HepG2 (cell line): ENCODE measurements around the gene C21orf58. TPM values are rescaled to one million over a fixed set of nuclear protein-coding genes. Genes with fewer than 3 reads are reported as not detected.

ENCODE experiments used
- ATAC-seq: fragments of 200-7000 bp; cut with Tn5 transposase; 3 replicates; pipeline ENCODE4 v1.9.1; 2020; ENCODE audit warnings: mild to moderate bottlenecking, moderate library complexity
- BruUV-seq: library from RNA; stranded (reverse); fragments of 400-500 nt; replicated peaks from 2 replicates; lab custom pipeline; 2021; lab: Mats Ljungman, UMichigan
- CTCF ChIA-PET: fragments of 300-600 bp; formaldehyde crosslinking; extraction: SDS; loops from one replicate; lab custom pipeline; 2021; ENCODE audit warnings: low total read pairs, inconsistent platforms, low intra/inter-chr PET ratio; lab: Yijun Ruan, JAX
- POLR2A ChIA-PET: fragments of 350-600 bp; sonication (Branson Sonifier 250); formaldehyde crosslinking; loops from one replicate; lab custom pipeline; 2020; ENCODE audit warnings: antibody characterized with exemption, inconsistent platforms; lab: Yijun Ruan, JAX
- DNase-seq: peaks from one replicate; pipeline ENCODE4 v3.0.0-alpha.2; 2015; ENCODE audit warnings: low spot score
- FAIRE-seq: peaks from 3 replicates; lab custom pipeline; 2011; peaks lifted over from hg19 to GRCh38; lab: Jason Lieb, UNC
- H2AFZ ChIP-seq: one replicate; pipeline ENCODE4 v1.6.1; 2011; ENCODE audit warnings: low read length, inconsistent platforms
- H3K27ac ChIP-seq: fragments of 300-600 bp; 3 replicates; pipeline ENCODE4 v1.8.0; 2011; ENCODE audit warnings: mixed run types, mild to moderate bottlenecking, mixed read lengths, low read length, inconsistent platforms; ENCODE audit not compliant: insufficient read depth; ENCODE audit errors: extremely low read length
- H3K27me3 ChIP-seq, 2 experiments: fragments of 200-600 bp in 1 of 2; 2 replicates in 1 of 2; 3 replicates in 1 of 2; pipeline versions ENCODE4 v1.6.0 to v1.8.0; 2011; ENCODE audit warnings: low read length in 2 of 2, mild to moderate bottlenecking in 2 of 2, moderate library complexity in 2 of 2, inconsistent platforms in 1 of 2; ENCODE audit not compliant: insufficient read depth in 2 of 2, control insufficient read depth in 1 of 2
- H3K36me3 ChIP-seq, 2 experiments: fragments of 200-600 bp in 1 of 2; replicated peaks in 1 of 2; 2 replicates in 1 of 2; 3 replicates in 1 of 2; pipeline versions ENCODE4 v1.5.1 to v1.8.0; 2011; ENCODE audit warnings: low read length in 2 of 2, inconsistent platforms in 1 of 2; ENCODE audit not compliant: insufficient read depth in 2 of 2, control insufficient read depth in 1 of 2
- H3K4me1 ChIP-seq: 2 replicates; pipeline ENCODE4 v1.5.1; 2012; ENCODE audit warnings: low read length, inconsistent platforms; ENCODE audit not compliant: insufficient read depth
- H3K4me2 ChIP-seq: 2 replicates; pipeline ENCODE4 v1.6.0; 2011; ENCODE audit warnings: low read depth, low read length, inconsistent platforms
- H3K4me3 ChIP-seq, 3 experiments: fragments of 200-600 bp in 1 of 3; sonication (generic), shearing (Covaris generic) in 1 of 3; replicated peaks in 1 of 3; 2 replicates each; pipeline ENCODE4 v1.5.1; 2011 to 2016; ENCODE audit warnings: low read length in 3 of 3, inconsistent platforms in 2 of 3, low read depth in 2 of 3, mild to moderate bottlenecking in 2 of 3, control low read depth in 1 of 3, mixed read lengths in 1 of 3; ENCODE audit not compliant: insufficient read depth in 1 of 3
- H3K79me2 ChIP-seq: one replicate; pipeline ENCODE4 v1.6.1; 2011; ENCODE audit warnings: low read length, inconsistent platforms; ENCODE audit not compliant: insufficient read depth
- H3K9ac ChIP-seq: 2 replicates; pipeline ENCODE4 v1.6.0; 2011; ENCODE audit warnings: mild to moderate bottlenecking, low read depth, low read length, inconsistent platforms; ENCODE audit not compliant: insufficient read depth
- H3K9me3 ChIP-seq: 2 replicates; pipeline ENCODE4 v1.5.1; 2012; ENCODE audit warnings: mild to moderate bottlenecking, low read length
- H4K20me1 ChIP-seq: 2 replicates; pipeline ENCODE4 v1.6.0; 2011; ENCODE audit warnings: inconsistent platforms, mild to moderate bottlenecking, low read length, moderate library complexity; ENCODE audit not compliant: insufficient read depth
- ARHGAP35 ChIP-seq: sonication (generic); formaldehyde crosslinking; IDR thresholded peaks from 2 replicates; pipeline ENCODE4 v1.9.0; 2022; ENCODE audit warnings: mild to moderate bottlenecking, inconsistent platforms, moderate library complexity, missing genetic modification reagents, borderline replicate concordance
- BATF2 ChIP-seq: sonication (generic); formaldehyde crosslinking; IDR thresholded peaks from 2 replicates; pipeline ENCODE4 v1.8.0; 2022; ENCODE audit warnings: mild to moderate bottlenecking, missing genetic modification reagents, moderate library complexity
- E2F1 ChIP-seq: sonication (generic); formaldehyde crosslinking; IDR thresholded peaks from 2 replicates; pipeline ENCODE4 v1.5.0; 2020; ENCODE audit warnings: missing genetic modification reagents
- HOXA3 ChIP-seq: sonication (generic); formaldehyde crosslinking; IDR thresholded peaks from 2 replicates; pipeline ENCODE4 v1.5.0; 2020; ENCODE audit warnings: missing genetic modification reagents
- MED13 ChIP-seq: sonication (generic); formaldehyde crosslinking; IDR thresholded peaks from 2 replicates; pipeline ENCODE4 v1.5.0; 2020; ENCODE audit warnings: missing genetic modification reagents
- MEIS2 ChIP-seq: sonication (generic); formaldehyde crosslinking; IDR thresholded peaks from 2 replicates; pipeline ENCODE4 v1.9.0; 2021; ENCODE audit warnings: mild to moderate bottlenecking, missing genetic modification reagents
- PBX3 ChIP-seq: sonication (generic); formaldehyde crosslinking; IDR thresholded peaks from 2 replicates; pipeline ENCODE4 v1.8.1; 2023; ENCODE audit warnings: missing genetic modification reagents, inconsistent platforms, borderline replicate concordance
- POLR2G ChIP-seq: fragments of 200-400 bp; formaldehyde crosslinking; IDR thresholded peaks from 2 replicates; pipeline ENCODE4 v1.6.1; 2018; ENCODE audit warnings: mild to moderate bottlenecking, low read depth, low read length, moderate library complexity
- SIN3A ChIP-seq: IDR thresholded peaks from 2 replicates; pipeline ENCODE4 v1.6.1; 2011; ENCODE audit warnings: low read depth, mild to moderate bottlenecking, control low read depth, low read length, borderline replicate concordance
- ZMYM4 ChIP-seq: sonication (generic); formaldehyde crosslinking; IDR thresholded peaks from 2 replicates; pipeline ENCODE4 v1.8.1; 2023; ENCODE audit warnings: mild to moderate bottlenecking, missing genetic modification reagents
- ZNF224 ChIP-seq: sonication (generic); formaldehyde crosslinking; IDR thresholded peaks from 2 replicates; pipeline ENCODE4 v1.5.0; 2020; ENCODE audit warnings: mild to moderate bottlenecking, missing genetic modification reagents
- ZNF275 ChIP-seq: sonication (generic); formaldehyde crosslinking; IDR thresholded peaks from 2 replicates; pipeline ENCODE4 v1.8.0; 2022; ENCODE audit warnings: missing genetic modification reagents, mild to moderate bottlenecking, inconsistent platforms, borderline replicate concordance
- ZNF383 ChIP-seq: sonication (generic); formaldehyde crosslinking; IDR thresholded peaks from 2 replicates; pipeline ENCODE4 v1.4.0; 2020; ENCODE audit warnings: missing genetic modification reagents, mild to moderate bottlenecking, borderline replicate concordance
- ZNF446 ChIP-seq: sonication (generic); formaldehyde crosslinking; IDR thresholded peaks from 2 replicates; pipeline ENCODE4 v1.5.0; 2020; ENCODE audit warnings: mild to moderate bottlenecking, missing genetic modification reagents
- ZNF460 ChIP-seq: sonication (generic); formaldehyde crosslinking; IDR thresholded peaks from 2 replicates; pipeline ENCODE4 v1.5.1; 2020; ENCODE audit warnings: missing genetic modification reagents, mild to moderate bottlenecking, borderline replicate concordance
- ZNF570 ChIP-seq: sonication (generic); formaldehyde crosslinking; IDR thresholded peaks from 2 replicates; pipeline ENCODE4 v1.4.0; 2020; ENCODE audit warnings: mild to moderate bottlenecking, missing genetic modification reagents, borderline replicate concordance
- ZNF720 ChIP-seq: sonication (generic); formaldehyde crosslinking; IDR thresholded peaks from 2 replicates; pipeline ENCODE4 v1.4.0; 2020; ENCODE audit warnings: missing genetic modification reagents
- WGBS: methylation state at CpG from one replicate; pipeline ENCODE4 v1.1.6; 2017; ENCODE audit warnings: low lambda C conversion rate; 5-methylcytosine and 5-hydroxymethylcytosine counted together
- in situ Hi-C: cut with HindIII; loops from 2 replicates; pipeline ENCODE4 v1.10.0; 2017; ENCODE audit warnings: low pct_unique_long_range_greater_than_20kb; ENCODE audit not compliant: extremely low pct_ligation_motif_present
- intact Hi-C: fragments of 100-400 bp; cut with micrococcal nuclease; formaldehyde crosslinking; loops from one replicate; pipeline ENCODE4 v1.10.0; 2022; ENCODE audit not compliant: unreplicated experiment
- polyA plus RNA-seq, 8 experiments: library from polyadenylated mRNA; depleted of rRNA in 3 of 8; stranded (reverse) in 7 of 8; unstranded in 1 of 8; fragments of >200 nt; fragmentation: Illumina TruSeq in 4 of 8; extraction: Trizol in 4 of 8; gene quantifications; 2 replicates each; pipeline versions ENCODE4 v1.2.1 to v1.2.3, GENCODE V29; 2011 to 2016; ENCODE audit warnings: low read depth in 4 of 8, missing spikeins in 1 of 8, mixed read lengths in 1 of 8; ENCODE audit not compliant: insufficient read depth in 1 of 8
- total RNA-seq, 5 experiments: library from RNA; depleted of rRNA; stranded (reverse); fragments of >200 nt; fragmentation: Illumina TruSeq; extraction: Trizol; gene quantifications; 2 replicates each; pipeline ENCODE4 v1.2.3, GENCODE V29; 2016; ENCODE audit warnings: low read depth in 1 of 5

C21orf58 gene
- total and polyA plus RNA-seq, 2 of the 13 experiments (the other 11 are each of a cell fraction or from before 2014, with no cell fraction given), result 3.5 to 6.8 TPM

GRCh38 chr21:46324390-46325072 is 861 bp upstream of the C21orf58 start:
- H2AFZ ChIP-seq, result no peak overlapping the region
- H4K20me1 ChIP-seq, result no peaks in the 10 kb centered on the region
- 0% methylated on average over 3 of the region's 98 CpGs for WGBS
- peak overlapping the region; percentile 99 for H3K27ac ChIP-seq
- CTCF ChIA-PET, result no interaction called here
- H3K27me3 ChIP-seq, result no peaks in the 10 kb centered on the region; a peak in 1 of 5 replicates
- H3K9me3 ChIP-seq, result no peaks in the 10 kb centered on the region
- POLR2A ChIA-PET, result interaction anchor here (0.6 to 1.0 kb wide), 3 partner anchors 71 to 351 kb away, joined by 3 read pairs; no protein-coding TSS in a partner anchor
- peaks cover 48% of the 10 kb centered on the region for H3K79me2 ChIP-seq
- peak overlapping the region; percentile 100 for H3K4me2 ChIP-seq
- intact Hi-C loops, result loop anchor here (1.0 to 5.0 kb wide), 3 partner anchors 38 to 177 kb away; partner anchors contain the start of gene YBEY
- in situ Hi-C loops, result loop anchor here (5.0 kb wide), 1 partner anchor 37 kb away; the partner anchor contains the start of genes MCM3AP and YBEY
- ATAC-seq (peak; percentile 68), FAIRE-seq (no peak), DNase-seq (peak; percentile 42)
- TSS peak; percentile 62 for BruUV-seq
- H3K36me3 ChIP-seq, result peaks cover 1 to 13% of the 10 kb centered on the region in 2 experiments; a peak in 2 of 5 replicates
- peak overlapping the region; percentile 94 for H3K9ac ChIP-seq
- H3K4me1 ChIP-seq, result peaks cover 44% of the 10 kb centered on the region
- peak overlapping the region; percentile 95 to 98 (median 97) for H3K4me3 ChIP-seq
- TF ChIP-seq MED13 (CRISPR knock-in tag) (peak; percentile 17; the same call in 1 of the 2 replicates), ZMYM4 (CRISPR knock-in tag) (peak; percentile 44; the same call in 1 of the 2 replicates), MEIS2 (CRISPR knock-in tag) (0 out of 2 replicates have a peak, but pooled peaks have one; percentile 27), ZNF224 (CRISPR knock-in tag) (0 out of 2 replicates have a peak, but pooled peaks have one; percentile 44), ARHGAP35 (peak; percentile 62; the same call in 1 of the 2 replicates), ZNF570 (no peak), ZNF446 (CRISPR knock-in tag) (0 out of 2 replicates have a peak, but pooled peaks have one; percentile 79), ZNF460 (CRISPR knock-in tag) (no peak), ZNF720 (no peak), BATF2 (CRISPR knock-in tag) (peak; percentile 54; the same call in 1 of the 2 replicates), SIN3A (peak; percentile 52; the same call in 1 of the 2 replicates), POLR2G (peak; percentile 68), ZNF383 (CRISPR knock-in tag) (no peak), ZNF275 (no peak), HOXA3 (CRISPR knock-in tag) (peak; percentile 5; the same call in 1 of the 2 replicates), E2F1 (CRISPR knock-in tag) (peak; percentile 62; the same call in 1 of the 2 replicates), PBX3 (0 out of 2 replicates have a peak, but pooled peaks have one; percentile 42)
